Activated T-cell treated with anti-CD3 and anti-CD28 coated beads for 4 hours (primary cell): ENCODE data around the gene KLHL25.

Experiments used
- DNase-seq: peaks from one replicate; pipeline ENCODE4 v3.0.0-alpha.2; 2020

KLHL25 gene

GRCh38 chr15:85760531-85761371 is 34.0 kb downstream of the KLHL25 start:
- DNase-seq = no peak

GRCh38 chr15:85760049-85760448 is 34.7 kb downstream of the KLHL25 start:
- DNase-seq = no peak

DNA sequence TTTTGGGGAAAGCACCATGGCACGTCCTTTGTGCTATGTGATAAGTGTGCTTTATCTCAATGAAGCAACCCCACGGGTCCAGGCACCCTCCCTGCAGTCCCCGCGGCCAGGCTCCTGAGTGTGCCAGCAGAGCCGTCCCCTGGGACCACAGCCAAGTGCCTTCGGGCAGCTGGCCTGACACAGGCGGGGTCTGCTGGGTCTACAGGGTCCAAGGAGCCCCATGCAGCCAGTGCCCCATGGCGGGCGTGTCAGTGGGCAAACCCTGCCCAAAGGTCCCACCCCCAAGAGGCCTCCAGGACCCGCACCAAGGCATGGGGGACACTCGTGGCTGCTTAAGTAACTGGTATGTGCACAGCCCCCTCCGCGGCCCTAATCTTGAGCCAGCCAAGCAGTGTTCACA is 35.3 kb downstream of the KLHL25 start:
- DNase-seq = no peak

GRCh38 chr15:85758655-85758978 is 36.1 kb downstream of the KLHL25 start:
- DNase-seq = no peak

DNA sequence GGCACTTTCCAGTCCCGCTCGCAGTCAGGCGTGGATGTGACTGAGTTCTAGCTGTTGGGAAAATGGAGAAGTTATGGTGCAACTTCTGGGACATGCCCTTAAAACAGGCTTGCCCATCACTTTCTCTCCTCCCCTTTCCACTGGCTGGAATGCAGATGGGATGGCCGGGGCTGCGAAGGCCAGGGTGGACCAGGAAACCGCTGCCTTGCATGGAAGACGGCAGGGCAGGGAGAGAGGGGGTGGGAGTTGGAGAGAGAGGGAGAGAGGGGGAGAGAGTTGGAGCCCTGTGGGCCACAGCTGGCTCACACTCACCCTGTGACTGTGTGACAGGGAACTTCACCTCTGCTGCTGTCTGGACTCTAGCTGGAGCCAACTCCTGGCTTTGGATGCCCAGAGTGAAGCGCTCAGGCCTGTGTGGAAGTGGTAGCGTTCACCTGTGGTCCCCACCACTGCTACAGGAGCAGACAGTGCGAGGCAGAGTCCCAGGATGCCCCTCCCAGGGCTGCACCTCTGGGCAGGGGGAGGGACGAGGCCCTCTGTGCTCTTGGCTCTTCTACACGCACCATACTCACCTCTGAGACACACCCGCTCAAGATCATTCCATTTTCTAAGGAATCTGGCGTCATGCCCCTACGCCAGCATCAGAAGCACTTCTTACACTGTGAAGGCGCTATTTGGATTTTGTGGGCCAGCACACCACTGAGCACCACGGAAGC is 36.6 kb downstream of the KLHL25 start:
- DNase-seq = no peak

DNA sequence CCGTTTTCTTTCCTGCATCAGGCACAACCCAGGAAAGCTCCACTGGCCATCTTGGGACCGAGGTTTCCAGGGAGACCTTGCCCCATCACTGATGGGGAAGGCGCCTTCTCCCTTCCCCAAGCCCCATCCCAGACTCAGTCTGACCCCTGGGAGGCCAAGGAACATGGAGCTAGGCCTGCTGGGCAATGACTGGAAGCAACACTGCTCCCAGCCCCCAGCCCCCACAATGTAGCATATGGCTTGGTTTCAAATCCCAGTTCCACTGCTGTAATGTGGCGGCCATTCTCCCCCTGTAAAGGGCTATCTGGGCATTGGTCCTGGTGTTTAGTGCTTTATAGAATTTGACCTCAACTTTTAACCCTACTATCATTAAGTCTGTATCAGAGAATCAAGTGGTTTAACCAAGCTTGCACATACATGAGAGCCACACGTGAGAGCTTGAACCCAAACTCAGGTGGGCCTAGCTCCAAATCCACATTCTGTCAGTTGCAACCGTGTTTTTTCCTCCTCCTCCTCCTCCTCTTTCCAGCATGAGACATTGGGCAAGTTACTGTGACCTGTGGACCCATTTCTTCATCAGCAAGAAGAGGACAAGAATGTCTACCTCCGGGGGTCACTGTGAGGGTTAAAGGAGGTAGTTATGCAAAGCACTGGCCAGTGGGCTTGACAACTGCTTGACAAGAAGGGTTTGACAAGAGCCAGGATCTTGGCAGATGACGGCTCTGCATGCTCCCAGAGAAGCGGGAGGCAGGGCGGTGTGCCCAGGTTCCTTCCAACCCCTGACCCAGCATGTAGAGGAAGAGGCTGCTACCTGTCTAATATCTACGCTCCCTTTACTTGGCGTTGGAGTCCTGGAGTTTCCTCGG is 37.4 kb downstream of the KLHL25 start:
- DNase-seq = no peak

- no peak for DNase-seq
Measured at GRCh38 chr15:85756411-85757072, 38.2 kb downstream of the KLHL25 start.

DNA sequence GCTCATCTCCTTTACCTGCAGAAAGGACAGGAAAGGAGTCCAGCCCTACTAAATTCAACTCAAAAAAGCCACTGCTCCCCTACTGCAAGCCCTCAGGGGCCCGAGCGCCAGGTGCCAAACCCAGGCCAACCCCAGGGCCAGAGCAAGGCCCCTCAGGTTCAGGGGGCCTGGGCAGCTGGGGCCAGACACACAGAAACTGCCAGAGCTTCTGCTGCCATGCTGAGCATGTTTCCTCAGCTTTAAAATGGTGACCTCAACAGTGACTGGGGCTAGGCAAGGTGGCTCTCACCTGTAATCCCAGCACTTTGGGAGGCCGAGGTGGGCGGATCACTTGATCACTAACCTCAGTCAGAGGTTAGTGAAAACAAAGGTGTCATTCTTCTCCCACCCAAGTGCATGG is 38.8 kb downstream of the KLHL25 start:
- no peak for DNase-seq

DNA sequence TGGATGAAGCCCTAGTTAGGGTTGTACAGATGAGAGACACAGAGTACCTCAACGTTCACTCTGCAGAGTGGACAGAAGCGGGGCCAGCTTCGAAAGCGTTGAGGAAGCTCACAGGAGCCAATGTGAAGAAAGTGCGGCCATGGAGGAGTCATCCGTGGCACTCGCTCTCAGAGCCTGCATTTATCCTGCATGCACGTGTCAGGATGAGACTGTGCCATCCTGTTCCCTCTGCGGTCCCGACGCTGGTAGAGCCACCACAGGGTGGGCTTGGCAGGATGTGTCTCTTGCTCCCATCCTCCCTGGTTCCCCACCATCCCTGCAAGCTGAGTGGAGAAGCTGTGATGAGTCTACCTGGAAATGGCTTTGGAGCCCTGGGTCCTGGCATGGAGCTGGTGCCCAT is 39.3 kb downstream of the KLHL25 start:
- no peak for DNase-seq

DNA sequence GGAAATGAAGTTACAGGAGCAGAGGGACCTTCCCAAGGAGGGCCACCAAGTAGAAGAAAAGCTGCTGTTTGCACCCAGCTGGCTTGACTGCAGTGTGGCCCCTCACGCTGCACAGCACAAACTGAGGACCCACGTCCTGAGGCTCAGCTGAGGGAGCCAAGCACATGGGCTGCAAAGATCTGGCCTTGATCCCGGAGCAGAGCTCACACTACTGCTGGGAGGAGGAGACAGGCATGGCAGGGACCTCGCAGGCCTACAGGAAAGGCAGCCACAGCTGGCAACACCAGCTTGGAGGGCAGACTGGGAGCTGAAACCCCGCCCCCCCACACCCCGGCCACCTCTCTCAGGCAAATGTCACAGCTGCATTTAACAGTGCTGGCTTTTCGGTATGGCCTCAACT is 39.7 kb downstream of the KLHL25 start:
- DNase-seq = no peak

GRCh38 chr15:85753791-85754452 is 40.8 kb downstream of the KLHL25 start:
- no peak for DNase-seq

DNA sequence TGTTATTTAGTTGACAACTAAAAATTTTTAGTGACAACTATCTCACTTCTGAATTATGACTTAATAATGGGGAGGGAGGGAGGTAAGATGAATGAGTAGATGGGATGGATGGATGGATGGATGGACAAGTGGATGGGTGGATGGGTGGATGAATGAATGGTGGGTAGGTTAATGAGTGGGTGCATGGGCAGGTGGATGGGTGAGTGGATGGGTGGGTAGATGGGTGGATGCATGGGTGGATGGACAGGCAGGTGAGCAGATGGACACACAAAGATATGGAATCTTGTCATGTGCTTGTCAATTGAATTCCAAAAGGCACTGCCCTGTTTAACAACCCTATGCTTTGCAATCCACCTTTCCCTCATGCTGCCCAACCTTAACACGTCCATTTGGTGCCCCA is 41.5 kb downstream of the KLHL25 start:
- DNase-seq = no peak

DNA sequence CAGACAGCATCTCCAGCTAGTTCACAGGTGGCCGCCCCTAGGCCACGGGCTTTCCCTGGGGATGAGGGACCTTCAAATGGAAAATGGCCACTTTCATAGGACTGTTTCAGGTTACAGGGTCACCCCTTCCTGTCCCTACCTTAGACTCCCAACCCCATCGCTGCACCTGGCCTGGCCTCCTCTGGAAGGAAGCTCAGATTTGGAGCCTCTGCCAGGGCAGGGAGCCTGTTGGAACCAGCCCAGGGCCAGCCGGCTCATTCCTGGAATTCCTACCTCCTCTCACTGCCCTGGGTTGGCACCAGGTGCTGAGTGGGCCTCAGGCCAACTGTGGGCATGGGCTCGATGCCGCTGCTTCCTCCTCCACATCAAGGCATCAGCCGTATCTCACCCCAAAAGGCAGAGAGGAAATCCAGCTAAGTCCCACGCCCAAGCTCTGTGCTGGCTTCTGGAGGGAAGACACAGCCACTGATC is 42.2 kb downstream of the KLHL25 start:
- DNase-seq = no peak

GRCh38 chr15:85752124-85752475 is 42.6 kb downstream of the KLHL25 start:
- no peak for DNase-seq

DNA sequence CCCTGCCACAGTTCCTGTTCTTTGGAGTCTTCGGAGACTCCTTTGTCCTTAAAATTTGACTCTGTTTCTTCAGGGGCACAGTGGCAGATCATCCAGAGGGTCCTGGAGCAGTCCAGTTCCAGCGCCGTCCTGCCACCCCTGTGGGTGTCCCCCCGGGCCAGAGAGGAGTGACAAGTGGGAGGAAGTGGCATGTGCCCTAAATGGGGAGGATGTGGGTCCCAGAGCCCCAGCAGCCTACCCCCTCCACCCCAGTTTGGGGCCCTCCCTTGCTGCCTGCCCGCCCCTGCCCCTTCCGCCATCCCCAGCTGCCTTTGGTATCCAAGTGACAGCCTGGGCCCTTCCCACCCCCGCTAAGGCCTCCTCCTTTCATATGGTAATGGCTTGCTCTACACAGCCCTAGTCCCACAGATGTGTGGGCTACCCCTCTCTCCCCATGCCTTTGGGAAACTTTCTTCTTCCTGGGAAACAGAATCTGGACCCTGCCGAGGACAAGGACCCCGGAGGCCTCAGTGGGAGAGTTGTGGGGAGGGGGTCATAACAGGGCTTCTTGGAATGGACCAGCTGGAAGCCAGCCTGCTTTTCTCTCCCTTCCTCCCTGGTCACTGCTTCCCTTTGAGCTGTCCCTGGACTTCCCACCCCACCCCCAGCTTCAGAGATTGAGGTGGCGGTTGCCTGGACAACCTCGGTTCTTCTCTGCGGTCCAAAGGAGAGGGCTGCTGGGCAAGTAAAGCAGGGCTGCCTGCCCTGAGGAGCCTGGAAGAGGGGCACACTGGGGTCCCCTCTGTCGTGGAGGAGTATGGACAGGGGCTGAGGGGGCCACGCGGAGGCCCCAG is 43.2 kb downstream of the KLHL25 start:
- no peak for DNase-seq

DNA sequence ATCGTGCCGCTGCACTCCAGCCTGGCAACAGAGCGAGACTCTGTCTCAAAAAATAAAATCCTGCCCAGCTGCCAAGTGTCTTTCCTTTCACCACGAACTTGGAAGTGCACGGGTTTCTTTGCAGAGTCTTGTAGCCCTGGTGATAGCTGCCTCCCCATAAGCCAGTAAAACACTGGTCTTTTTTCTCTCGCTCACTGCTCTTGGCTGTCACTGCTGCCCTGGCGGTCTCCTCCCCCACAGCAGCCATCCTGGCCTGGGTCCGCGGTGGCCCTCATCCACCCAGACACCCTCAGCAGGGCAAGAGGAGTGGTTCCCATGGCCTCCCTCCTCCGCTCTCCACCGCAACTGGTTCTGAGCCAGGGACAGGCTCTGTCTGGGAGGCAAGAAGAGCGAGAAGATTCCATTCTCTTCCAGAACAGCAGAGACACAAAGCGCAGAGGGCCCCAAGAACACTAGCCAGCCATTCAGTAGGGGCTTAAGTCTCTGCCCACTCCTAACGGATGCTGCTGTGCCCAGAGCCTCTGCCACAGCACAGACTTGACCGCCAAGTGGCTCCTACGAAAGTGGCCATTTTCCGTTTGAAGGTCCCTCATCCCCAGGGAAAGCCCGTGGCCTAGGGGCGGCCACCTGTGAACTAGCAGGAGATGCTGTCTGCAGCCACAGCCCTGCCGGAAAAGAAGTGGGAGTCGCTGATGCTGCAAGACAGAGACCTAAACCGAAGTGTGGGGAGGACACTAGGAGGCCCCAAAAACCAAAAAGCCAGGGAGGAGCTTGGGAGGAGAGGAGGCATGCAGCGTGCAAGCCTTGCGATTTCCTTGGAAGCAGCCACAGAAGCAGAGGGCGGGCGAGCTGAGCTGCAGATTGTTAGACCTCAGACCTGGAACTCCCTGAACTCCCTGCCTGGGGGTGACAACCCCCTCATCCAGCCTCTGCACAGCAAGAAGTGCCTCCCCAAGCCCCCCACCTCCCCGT is 44.1 kb downstream of the KLHL25 start:
- DNase-seq = no peak

- DNase-seq = no peak
Measured at GRCh38 chr15:85749261-85750151, 45.2 kb downstream of the KLHL25 start.

DNA sequence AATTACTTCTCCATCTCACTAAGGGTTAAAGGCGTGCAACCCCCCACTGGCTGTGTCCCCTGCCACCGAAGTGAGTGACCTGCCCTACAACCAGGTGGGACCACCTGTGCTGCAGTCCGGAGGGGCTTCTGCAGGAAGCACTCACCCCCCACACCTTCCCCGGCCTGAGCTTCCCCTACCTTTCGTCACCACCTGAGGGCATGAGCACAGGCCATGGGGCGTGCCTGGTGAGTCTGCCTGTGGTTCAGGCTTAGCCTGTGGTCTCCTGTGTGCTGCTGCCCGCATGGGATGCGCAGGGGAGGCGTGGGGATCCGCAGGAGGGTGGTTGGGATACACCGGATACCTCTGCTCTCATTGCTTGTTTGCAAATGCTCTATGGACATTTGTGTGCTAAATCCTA is 46.0 kb downstream of the KLHL25 start:
- no peak for DNase-seq

- no peak for DNase-seq
Measured at GRCh38 chr15:85748176-85748575, 46.5 kb downstream of the KLHL25 start.
